GM12878 (cell line): ENCODE data around the gene OR5L1. TPM values are rescaled to one million over a fixed set of nuclear protein-coding genes. Genes with fewer than 3 reads are reported as not detected.

Experiments
- ATAC-seq: fragments of 200-7000 bp; cut with Tn5 transposase; 3 replicates; pipeline ENCODE4 v1.9.1; 2020; ENCODE audit warnings: mild to moderate bottlenecking, moderate library complexity
- BruUV-seq: library from RNA; stranded (reverse); fragments of 400-500 nt; replicated peaks from 2 replicates; lab custom pipeline; 2021; lab: Mats Ljungman, UMichigan
- CTCF ChIA-PET: fragments of 300-600 bp; sonication (Branson Sonifier 250); formaldehyde crosslinking; extraction: SDS; loops from one replicate; lab custom pipeline; 2021; ENCODE audit warnings: inconsistent platforms; lab: Yijun Ruan, JAX
- POLR2A ChIA-PET: fragments of 350-600 bp; formaldehyde crosslinking; extraction: SDS; loops from one replicate; lab custom pipeline; 2021; ENCODE audit warnings: inconsistent platforms; lab: Charles Lee
- RAD21 ChIA-PET: fragments of 300-600 bp; sonication (Branson Sonifier 250); formaldehyde crosslinking; loops from one replicate; lab custom pipeline; 2023; ENCODE audit warnings: antibody characterized with exemption; ENCODE audit not compliant: unreplicated experiment; lab: Charles Lee
- SMC1A ChIA-PET: fragments of 300-600 bp; sonication (Branson Sonifier 250); formaldehyde crosslinking; loops from one replicate; lab custom pipeline; 2023; ENCODE audit not compliant: unreplicated experiment, uncharacterized antibody; lab: Charles Lee
- DNase-seq: peaks from one replicate; pipeline ENCODE4 v3.0.0-alpha.2; 2011; ENCODE audit warnings: low read depth, low spot score
- FAIRE-seq: peaks from 3 replicates; lab custom pipeline; 2011; peaks lifted over from hg19 to GRCh38; lab: Jason Lieb, UNC
- H2AFZ ChIP-seq: 2 replicates; pipeline ENCODE4 v1.6.0; 2011; ENCODE audit warnings: low read depth, low read length, control low read depth; ENCODE audit not compliant: control insufficient read depth
- H3K27ac ChIP-seq: 2 replicates; pipeline ENCODE4 v1.5.1; 2011; ENCODE audit warnings: control low read depth; ENCODE audit not compliant: control insufficient read depth, insufficient read depth
- H3K27me3 ChIP-seq, 2 experiments: replicated peaks in 1 of 2; 2 replicates each; pipeline versions ENCODE4 v1.6.0 to v1.6.1; 2011; ENCODE audit warnings: low read length in 1 of 2; ENCODE audit not compliant: control insufficient read depth in 2 of 2, insufficient read depth in 2 of 2
- H3K36me3 ChIP-seq, 2 experiments: 2 replicates each; pipeline ENCODE4 v1.5.1; 2011; ENCODE audit warnings: low read length in 1 of 2; ENCODE audit not compliant: control insufficient read depth in 2 of 2, insufficient read depth in 2 of 2
- H3K4me1 ChIP-seq: 2 replicates; pipeline ENCODE4 v1.6.1; 2011; ENCODE audit warnings: mild to moderate bottlenecking, low read length, moderate library complexity, mixed read lengths; ENCODE audit not compliant: control insufficient read depth, insufficient read depth
- H3K4me2 ChIP-seq: 2 replicates; pipeline ENCODE4 v1.6.0; 2011; ENCODE audit warnings: control low read depth; ENCODE audit not compliant: control insufficient read depth, insufficient read depth
- H3K4me3 ChIP-seq: fragments of 200-600 bp; sonication (generic); 2 replicates; pipeline ENCODE4 v1.5.1; 2016
- H3K79me2 ChIP-seq: 2 replicates; pipeline ENCODE4 v1.6.0; 2011; ENCODE audit warnings: low read length; ENCODE audit not compliant: control insufficient read depth, insufficient read depth
- H3K9ac ChIP-seq: 2 replicates; pipeline ENCODE4 v1.8.0; 2011; ENCODE audit warnings: low read length, control low read depth, mixed read lengths; ENCODE audit not compliant: control insufficient read depth, insufficient read depth
- H3K9me3 ChIP-seq: replicated peaks from 3 replicates; pipeline ENCODE4 v1.5.1; 2011; ENCODE audit warnings: mild to moderate bottlenecking, low read length; ENCODE audit not compliant: control insufficient read depth, insufficient read depth
- H4K20me1 ChIP-seq: 2 replicates; pipeline ENCODE4 v1.6.0; 2011; ENCODE audit not compliant: control insufficient read depth, insufficient read depth
- BMI1 ChIP-seq: fragments of 450-650 bp; IDR thresholded peaks from 2 replicates; pipeline ENCODE4 v1.6.1; 2016; ENCODE audit warnings: mild to moderate bottlenecking, moderate library complexity, borderline replicate concordance
- EED ChIP-seq: sonication (generic); IDR thresholded peaks from 2 replicates; pipeline ENCODE4 v1.6.1; 2016; ENCODE audit warnings: antibody characterized with exemption, low read depth
- IRF4 ChIP-seq: IDR thresholded peaks from 2 replicates; pipeline ENCODE4 v1.6.1; 2011; ENCODE audit warnings: low read depth, low read length
- LARP7 ChIP-seq: fragments of 450-650 bp; IDR thresholded peaks from 2 replicates; pipeline ENCODE4 v1.6.1; 2017; ENCODE audit warnings: mild to moderate bottlenecking
- NRF1 ChIP-seq: conservative IDR thresholded peaks from 2 replicates; pipeline ENCODE4 v1.6.1; 2011; ENCODE audit warnings: mild to moderate bottlenecking, low read depth, low read length, improper control_type of control experiment
- PAX5 ChIP-seq: IDR thresholded peaks from 2 replicates; pipeline ENCODE4 v1.6.1; 2011; ENCODE audit warnings: low read depth, low read length, borderline replicate concordance
- RAD51 ChIP-seq: fragments of 450-650 bp; IDR thresholded peaks from 2 replicates; pipeline ENCODE4 v1.6.1; 2016; ENCODE audit warnings: moderate library complexity, mild to moderate bottlenecking, inconsistent platforms
- in situ Hi-C: fragments of 300-500 bp; cut with MboI; formaldehyde crosslinking; loops from 9 replicates; pipeline ENCODE4 v1.14.3; 2018; ENCODE audit warnings: mixed read lengths
- intact Hi-C: fragments of 100-400 bp; cut with micrococcal nuclease; formaldehyde crosslinking; loops from one replicate; pipeline ENCODE4 v1.14.2; 2022; ENCODE audit not compliant: unreplicated experiment
- polyA plus RNA-seq, 11 experiments: library from polyadenylated mRNA; depleted of rRNA in 4 of 11; unstranded in 6 of 11; stranded (reverse) in 5 of 11; fragments of >200 nt; fragmentation: Nextera tagmentation in 4 of 11; fragmentation: Illumina TruSeq in 1 of 11; extraction: Ambion mirVana in 4 of 11; extraction: Trizol in 1 of 11; gene quantifications; 1 replicate in 1 of 11; 2 replicates in 10 of 11; pipeline versions ENCODE4 v1.2.1 to v1.2.3, GENCODE V29; 2011 to 2016; ENCODE audit warnings: inconsistent platforms in 2 of 11, missing spikeins in 2 of 11, low read depth in 1 of 11
- total RNA-seq, 4 experiments: library from RNA; depleted of rRNA in 3 of 4; stranded (reverse); fragments of >200 nt in 3 of 4; fragmentation: Illumina TruSeq in 1 of 4; extraction: Trizol in 1 of 4; gene quantifications; 2 replicates each; pipeline versions ENCODE4 v1.2.1 to v1.2.3, GENCODE V29; 2013 to 2021
- TF ChIP-seq, protein P1 (sequence below): fragments of 450-650 bp; IDR thresholded peaks from 2 replicates; pipeline ENCODE4 v1.6.1; 2018; ENCODE audit warnings: borderline replicate concordance, mild to moderate bottlenecking; ENCODE audit not compliant: partially characterized antibody

OR5L1 gene
- total and polyA plus RNA-seq, 10 of the 15 experiments (the other 5 are each of a cell fraction or from before 2014, with no cell fraction given) = not detected

- no peak for FAIRE-seq
- H3K27ac ChIP-seq = no peak within 1 kb of the TSS
- no peaks in the 10 kb centered on the region for H4K20me1 ChIP-seq
- no peaks in the 10 kb centered on the region for H3K4me1 ChIP-seq
- H3K9ac ChIP-seq = no peak within 1 kb of the TSS
- BruUV-seq = no TSS peak
- ChIA-PET CTCF (no interaction called here), POLR2A (no interaction called here)
- in situ Hi-C loops = no loop called here
- no peaks in the 10 kb centered on the region for H3K9me3 ChIP-seq
- TF ChIP-seq BMI1 (no peak), RAD51 (no peak), PAX5 (no peak), IRF4 (no peak), LARP7 (no peak), EED (no peak), NRF1 (no peak)
- TF ChIP-seq, protein P1, sequence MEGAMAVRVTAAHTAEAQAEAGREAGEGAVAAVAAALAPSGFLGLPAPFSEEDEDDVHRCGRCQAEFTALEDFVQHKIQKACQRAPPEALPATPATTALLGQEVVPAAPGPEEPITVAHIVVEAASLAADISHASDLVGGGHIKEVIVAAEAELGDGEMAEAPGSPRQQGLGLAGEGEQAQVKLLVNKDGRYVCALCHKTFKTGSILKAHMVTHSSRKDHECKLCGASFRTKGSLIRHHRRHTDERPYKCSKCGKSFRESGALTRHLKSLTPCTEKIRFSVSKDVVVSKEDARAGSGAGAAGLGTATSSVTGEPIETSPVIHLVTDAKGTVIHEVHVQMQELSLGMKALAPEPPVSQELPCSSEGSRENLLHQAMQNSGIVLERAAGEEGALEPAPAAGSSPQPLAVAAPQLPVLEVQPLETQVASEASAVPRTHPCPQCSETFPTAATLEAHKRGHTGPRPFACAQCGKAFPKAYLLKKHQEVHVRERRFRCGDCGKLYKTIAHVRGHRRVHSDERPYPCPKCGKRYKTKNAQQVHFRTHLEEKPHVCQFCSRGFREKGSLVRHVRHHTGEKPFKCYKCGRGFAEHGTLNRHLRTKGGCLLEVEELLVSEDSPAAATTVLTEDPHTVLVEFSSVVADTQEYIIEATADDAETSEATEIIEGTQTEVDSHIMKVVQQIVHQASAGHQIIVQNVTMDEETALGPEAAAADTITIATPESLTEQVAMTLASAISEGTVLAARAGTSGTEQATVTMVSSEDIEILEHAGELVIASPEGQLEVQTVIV = no peak
- TF ChIP-seq, all 136 proteins: peak for 0
- no peaks in the 10 kb centered on the region for H3K27me3 ChIP-seq
- SMC1A ChIA-PET = no interaction called here
- H3K4me3 ChIP-seq = no peak within 1 kb of the TSS
- no peak within 1 kb of the TSS for H2AFZ ChIP-seq
- DNase-seq (no peak), ATAC-seq (no peak)
- H3K79me2 ChIP-seq = no peaks in the 10 kb centered on the region
- intact Hi-C loops = no loop called here
- H3K36me3 ChIP-seq = no peaks in the 10 kb centered on the region
- RAD21 ChIA-PET = no interaction called here
- H3K4me2 ChIP-seq = no peak within 1 kb of the TSS
These were observed 15.8 kb downstream of the OR5L1 start, which contains the start of gene OR5L2 for GRCh38 chr11:55826919-55827318. Gene OR5L2 (plus strand): TSS chr11:55827219. CDS start chr11:55827219, 0 bp downstream.
